Esophagus squamous epithelium (tissue), 5 donors: ENCODE measurements around the gene KIAA1217. TPM values are rescaled to one million over a fixed set of nuclear protein-coding genes. Genes with fewer than 3 reads are reported as not detected.
A peak's percentile ranks its signal among the peaks of the same experiment; 100 is the strongest.

ENCODE experiments used
- DNase-seq: peaks from one replicate; lab custom pipeline; 2025; lab: John Stamatoyannopoulos, UW
- H3K27ac ChIP-seq, 4 donors: fragments of 200-600 bp; sonication (generic); one replicate each; pipeline ENCODE4 v1.5.1; 2016 to 2019; ENCODE audit warnings: mild to moderate bottlenecking in 1 of 4
- H3K27me3 ChIP-seq, 4 donors: fragments of 200-600 bp; sonication (generic); 1 replicate in 3 of 4; 2 replicates in 1 of 4; pipeline versions ENCODE4 v1.5.1 to v1.6.0; 2017 to 2021; ENCODE audit warnings: antibody characterized with exemption in 1 of 4
- H3K36me3 ChIP-seq, 3 donors: fragments of 200-600 bp; sonication (generic); one replicate each; pipeline ENCODE4 v1.5.1; 2016 to 2019
- H3K4me1 ChIP-seq, 3 donors: fragments of 200-600 bp; sonication (generic); one replicate each; pipeline ENCODE4 v1.5.1; 2017 to 2019
- H3K4me3 ChIP-seq, 4 donors: fragments of 200-600 bp; sonication (generic); 1 replicate in 3 of 4; 2 replicates in 1 of 4; pipeline ENCODE4 v1.5.1; 2016 to 2019; ENCODE audit warnings: mild to moderate bottlenecking in 2 of 4, moderate library complexity in 1 of 4
- H3K9me3 ChIP-seq, 3 donors: fragments of 200-600 bp; sonication (generic); one replicate each; pipeline ENCODE4 v1.5.1; 2016 to 2019
- CTCF ChIP-seq, 6 experiments: fragments of 450-650 bp in 4 of 6; fragments of 200-600 bp in 2 of 6; sonication (generic) in 2 of 6; IDR thresholded peaks; one replicate each; pipeline ENCODE4 v1.5.1; 2016 to 2019; ENCODE audit warnings: antibody characterized with exemption in 6 of 6, mild to moderate bottlenecking in 4 of 6, moderate library complexity in 4 of 6
- POLR2A ChIP-seq, 4 donors: fragments of 450-650 bp; IDR thresholded peaks; one replicate each; pipeline ENCODE4 v1.6.1; 2017; ENCODE audit warnings: antibody characterized with exemption in 4 of 4, mild to moderate bottlenecking in 4 of 4, moderate library complexity in 3 of 4
- whole genome bisulfite sequencing, 2 donors: methylation state at CpG; one replicate each; pipeline ENCODE4 v1.1.5; 2018; 5-methylcytosine and 5-hydroxymethylcytosine counted together
- intact Hi-C: fragments of 100-400 bp; cut with DNase I; formaldehyde crosslinking; loops from one replicate; pipeline ENCODE4 v1.15.0; 2022
- total RNA-seq, 4 donors: library from RNA; depleted of rRNA; stranded (reverse); fragments of >200 nt; gene quantifications; one replicate each; pipeline ENCODE4 v1.1.0, GENCODE V29; 2016
- donor health status: DM: yes; HTN: yes; CAD: no.

The KIAA1217 gene
- total RNA-seq, 4 donors from 2014 or later: 56.2 to 67.6 (median 66.2) TPM

- Histone ChIP-seq H3K36me3 (peaks cover 0 to 19% (median 0%) of the 10 kb centered on the region in 3 donors), H3K27me3 (no peaks in the 10 kb centered on the region), H3K27ac (peak overlapping the region; percentile 83 to 87 (median 84)), H3K4me1 (peaks cover 17 to 62% (median 21%) of the 10 kb centered on the region in 3 donors), H3K4me3 (peak overlapping the region in 1 of 4 donors; percentile 9), H3K9me3 (no peaks in the 10 kb centered on the region)
- intact Hi-C loops: no loop called here
- DNase-seq: no peak
- WGBS, 2 donors: 32 to 38% methylated on average over 2 to 3 of the region's 5 CpGs
- TF ChIP-seq POLR2A (IDR thresholded peaks at IDR 0.05) (no peak), CTCF (IDR thresholded peaks at IDR 0.05) (no peak)
Measured at GRCh38 chr10:24215603-24216002, 6.7 kb downstream of the KIAA1217 start.

- no peaks in the 10 kb centered on the region for H3K27me3 ChIP-seq
- H3K9me3 ChIP-seq: no peaks in the 10 kb centered on the region
- H3K27ac ChIP-seq: no peak overlapping the region
- H3K4me1 ChIP-seq: peaks cover 9 to 18% (median 10%) of the 10 kb centered on the region in 3 donors
- 87 to 97% methylated on average over 3 of the region's 3 CpGs for WGBS, 2 donors
- no peak for DNase-seq
- H3K36me3 ChIP-seq: peaks cover 0 to 61% (median 0%) of the 10 kb centered on the region in 3 donors
- intact Hi-C loops: loop anchor here (5.0 kb wide), 1 partner anchor 47 kb away; no protein-coding TSS in a partner anchor
- no peak overlapping the region for H3K4me3 ChIP-seq
- no peak for TF ChIP-seq POLR2A (IDR thresholded peaks at IDR 0.05)
- no peak for TF ChIP-seq CTCF (IDR thresholded peaks at IDR 0.05)
Measured at GRCh38 chr10:24219963-24220362, 11.0 kb downstream of the KIAA1217 start.

GRCh38 chr10:24223341-24223740 lies 14.4 kb downstream of the KIAA1217 start:
- 73 to 80% methylated on average over 1 of the region's 1 CpG for WGBS, 2 donors
- DNase-seq: no peak
- Histone ChIP-seq H3K27me3 (no peaks in the 10 kb centered on the region), H3K36me3 (peaks cover 0 to 71% (median 0%) of the 10 kb centered on the region in 3 donors), H3K9me3 (no peaks in the 10 kb centered on the region), H3K4me1 (no peaks in the 10 kb centered on the region), H3K4me3 (no peak overlapping the region), H3K27ac (no peak overlapping the region)
- intact Hi-C loops: loop anchor here (5.0 kb wide), 1 partner anchor 44 kb away; no protein-coding TSS in a partner anchor
- no peak for TF ChIP-seq POLR2A (IDR thresholded peaks at IDR 0.05)
- no peak for TF ChIP-seq CTCF (IDR thresholded peaks at IDR 0.05)

GRCh38 chr10:24223953-24224352 lies 15.0 kb downstream of the KIAA1217 start:
- H3K4me3 ChIP-seq: no peak overlapping the region

More at GRCh38 chr10:24223953-24224352, 15.0 kb downstream of the KIAA1217 start:
- Histone ChIP-seq H3K4me1 (no peaks in the 10 kb centered on the region), H3K27ac (no peak overlapping the region), H3K36me3 (peaks cover 0 to 66% (median 0%) of the 10 kb centered on the region in 3 donors), H3K27me3 (no peaks in the 10 kb centered on the region), H3K9me3 (no peaks in the 10 kb centered on the region)
- no peak for TF ChIP-seq CTCF (IDR thresholded peaks at IDR 0.05)
- WGBS, 2 donors: 55 to 66% methylated on average over 3 of the region's 3 CpGs
- no peak for DNase-seq
- intact Hi-C loops: loop anchor here (5.0 kb wide), 1 partner anchor 43 kb away; no protein-coding TSS in a partner anchor
